Esophagus muscularis mucosa (tissue), 3 donors: ENCODE results near the gene PLEKHG3.

ENCODE experiments used
- POLR2A ChIP-seq: fragments of 450-650 bp; IDR thresholded peaks from one replicate; pipeline ENCODE4 v1.6.1; 2017; ENCODE audit warnings: antibody characterized with exemption, moderate library complexity, mild to moderate bottlenecking, low read depth
- POLR2AphosphoS5 ChIP-seq, 2 donors: sonication (generic); formaldehyde crosslinking; IDR thresholded peaks; one replicate each; pipeline ENCODE4 v1.6.1; 2017; ENCODE audit warnings: antibody characterized with exemption in 2 of 2
- TF ChIP-seq, protein P1 (sequence below), 3 experiments: fragments of 200-600 bp in 2 of 3; fragments of 450-650 bp in 1 of 3; sonication (generic) in 2 of 3; IDR thresholded peaks; one replicate each; pipeline ENCODE4 v1.5.1; 2017 to 2019; ENCODE audit warnings: antibody characterized with exemption in 3 of 3, mild to moderate bottlenecking in 2 of 3, moderate library complexity in 1 of 3

DNA sequence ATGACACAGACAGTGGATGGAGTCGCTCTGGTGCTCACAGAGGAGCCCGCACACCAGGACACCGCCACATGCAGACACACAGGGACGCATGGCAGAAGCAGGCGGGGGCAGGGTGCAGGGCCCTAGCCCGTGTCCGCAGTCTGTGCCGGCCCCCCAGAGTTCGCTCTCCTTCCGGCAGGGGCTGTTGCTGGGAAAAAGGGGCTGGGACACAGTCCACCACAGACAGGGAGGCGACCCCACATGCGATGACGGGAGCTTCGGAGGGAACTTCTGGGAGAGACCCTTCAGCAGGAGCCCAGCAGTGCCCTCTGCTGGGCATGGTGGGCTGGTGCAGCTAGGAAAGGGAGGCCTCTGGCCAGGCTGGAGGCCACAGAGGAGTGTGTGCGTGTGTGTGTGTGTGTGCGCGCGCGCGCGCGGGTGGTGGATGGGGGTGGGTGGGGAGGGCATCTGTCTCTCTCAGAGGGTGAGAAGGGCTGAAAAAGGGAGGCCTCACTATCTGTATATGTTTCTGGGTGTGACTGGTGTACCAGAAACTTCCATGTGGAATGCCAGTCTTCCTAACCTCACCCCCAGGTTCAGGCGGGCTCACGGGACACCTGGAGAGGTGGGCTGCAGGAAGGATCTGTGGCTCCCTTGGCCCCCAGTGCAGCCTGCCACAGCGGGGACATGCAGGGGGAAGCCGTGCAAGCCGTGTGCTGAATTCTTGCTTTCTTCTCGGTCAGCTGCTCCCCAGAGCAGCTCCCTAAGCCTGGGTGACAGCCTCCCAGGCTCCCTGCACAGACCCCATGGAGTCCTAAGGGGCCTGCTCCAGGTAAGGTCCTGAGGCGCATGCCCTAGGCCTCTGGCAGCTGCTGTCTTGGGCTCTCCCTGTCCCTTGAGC is 60.7 kb downstream of the PLEKHG3 start:
- TF ChIP-seq, protein P1, sequence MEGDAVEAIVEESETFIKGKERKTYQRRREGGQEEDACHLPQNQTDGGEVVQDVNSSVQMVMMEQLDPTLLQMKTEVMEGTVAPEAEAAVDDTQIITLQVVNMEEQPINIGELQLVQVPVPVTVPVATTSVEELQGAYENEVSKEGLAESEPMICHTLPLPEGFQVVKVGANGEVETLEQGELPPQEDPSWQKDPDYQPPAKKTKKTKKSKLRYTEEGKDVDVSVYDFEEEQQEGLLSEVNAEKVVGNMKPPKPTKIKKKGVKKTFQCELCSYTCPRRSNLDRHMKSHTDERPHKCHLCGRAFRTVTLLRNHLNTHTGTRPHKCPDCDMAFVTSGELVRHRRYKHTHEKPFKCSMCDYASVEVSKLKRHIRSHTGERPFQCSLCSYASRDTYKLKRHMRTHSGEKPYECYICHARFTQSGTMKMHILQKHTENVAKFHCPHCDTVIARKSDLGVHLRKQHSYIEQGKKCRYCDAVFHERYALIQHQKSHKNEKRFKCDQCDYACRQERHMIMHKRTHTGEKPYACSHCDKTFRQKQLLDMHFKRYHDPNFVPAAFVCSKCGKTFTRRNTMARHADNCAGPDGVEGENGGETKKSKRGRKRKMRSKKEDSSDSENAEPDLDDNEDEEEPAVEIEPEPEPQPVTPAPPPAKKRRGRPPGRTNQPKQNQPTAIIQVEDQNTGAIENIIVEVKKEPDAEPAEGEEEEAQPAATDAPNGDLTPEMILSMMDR (IDR thresholded peaks at IDR 0.05) = peak; percentile 81 to 95 (median 95)
- TF ChIP-seq POLR2AphosphoS5 (IDR thresholded peaks at IDR 0.05) = peak in 1 of 2 donors; percentile 49
- no peak for TF ChIP-seq POLR2A
